Testis (tissue), 2 donors: ENCODE results near the gene ADK.

Experiments
- POLR2A ChIP-seq: fragments of 450-650 bp; IDR thresholded peaks from one replicate; pipeline ENCODE4 v1.6.1; 2017; ENCODE audit warnings: antibody characterized with exemption, mild to moderate bottlenecking, moderate library complexity
- TF ChIP-seq, protein P1 (sequence below), 3 experiments: fragments of 450-650 bp in 2 of 3; fragments of 200-600 bp in 1 of 3; sonication (generic) in 1 of 3; IDR thresholded peaks; one replicate each; pipeline ENCODE4 v1.5.1; 2016 to 2019; ENCODE audit warnings: antibody characterized with exemption in 3 of 3, mild to moderate bottlenecking in 2 of 3, moderate library complexity in 1 of 3

DNA sequence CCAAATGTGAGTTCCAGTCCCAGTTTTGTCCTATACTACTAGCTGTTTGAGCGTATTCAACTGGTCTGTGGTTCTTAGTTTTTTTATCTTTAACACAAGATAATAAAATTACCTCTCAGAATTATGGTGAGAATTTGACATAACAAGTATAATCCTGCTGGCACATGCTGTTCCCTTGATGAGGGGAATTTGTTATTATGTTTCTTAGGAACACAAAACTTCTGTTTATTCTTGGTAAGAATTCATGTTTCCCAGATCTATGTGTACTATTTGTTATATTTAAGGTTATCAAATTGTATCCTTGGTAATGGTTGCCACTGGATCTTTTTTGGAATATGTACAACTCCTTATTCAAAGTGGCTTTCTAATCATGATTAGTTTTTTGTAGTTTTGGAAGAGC, 335.6 kb downstream of the ADK start:
- no peak for TF ChIP-seq POLR2A
- TF ChIP-seq, protein P1, sequence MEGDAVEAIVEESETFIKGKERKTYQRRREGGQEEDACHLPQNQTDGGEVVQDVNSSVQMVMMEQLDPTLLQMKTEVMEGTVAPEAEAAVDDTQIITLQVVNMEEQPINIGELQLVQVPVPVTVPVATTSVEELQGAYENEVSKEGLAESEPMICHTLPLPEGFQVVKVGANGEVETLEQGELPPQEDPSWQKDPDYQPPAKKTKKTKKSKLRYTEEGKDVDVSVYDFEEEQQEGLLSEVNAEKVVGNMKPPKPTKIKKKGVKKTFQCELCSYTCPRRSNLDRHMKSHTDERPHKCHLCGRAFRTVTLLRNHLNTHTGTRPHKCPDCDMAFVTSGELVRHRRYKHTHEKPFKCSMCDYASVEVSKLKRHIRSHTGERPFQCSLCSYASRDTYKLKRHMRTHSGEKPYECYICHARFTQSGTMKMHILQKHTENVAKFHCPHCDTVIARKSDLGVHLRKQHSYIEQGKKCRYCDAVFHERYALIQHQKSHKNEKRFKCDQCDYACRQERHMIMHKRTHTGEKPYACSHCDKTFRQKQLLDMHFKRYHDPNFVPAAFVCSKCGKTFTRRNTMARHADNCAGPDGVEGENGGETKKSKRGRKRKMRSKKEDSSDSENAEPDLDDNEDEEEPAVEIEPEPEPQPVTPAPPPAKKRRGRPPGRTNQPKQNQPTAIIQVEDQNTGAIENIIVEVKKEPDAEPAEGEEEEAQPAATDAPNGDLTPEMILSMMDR (IDR thresholded peaks at IDR 0.05) = no peak
